ENCODE data around the gene BACE1. TPM values are rescaled to one million over a fixed set of nuclear protein-coding genes. Genes with fewer than 3 reads are reported as not detected.
A peak's percentile ranks its signal among the peaks of the same experiment; 100 is the strongest.

The BACE1 gene
- total and polyA plus RNA-seq, 2 of the 13 experiments (the other 11 are each of a cell fraction or from before 2014, with no cell fraction given), result 7.5 to 17.9 TPM

DNA sequence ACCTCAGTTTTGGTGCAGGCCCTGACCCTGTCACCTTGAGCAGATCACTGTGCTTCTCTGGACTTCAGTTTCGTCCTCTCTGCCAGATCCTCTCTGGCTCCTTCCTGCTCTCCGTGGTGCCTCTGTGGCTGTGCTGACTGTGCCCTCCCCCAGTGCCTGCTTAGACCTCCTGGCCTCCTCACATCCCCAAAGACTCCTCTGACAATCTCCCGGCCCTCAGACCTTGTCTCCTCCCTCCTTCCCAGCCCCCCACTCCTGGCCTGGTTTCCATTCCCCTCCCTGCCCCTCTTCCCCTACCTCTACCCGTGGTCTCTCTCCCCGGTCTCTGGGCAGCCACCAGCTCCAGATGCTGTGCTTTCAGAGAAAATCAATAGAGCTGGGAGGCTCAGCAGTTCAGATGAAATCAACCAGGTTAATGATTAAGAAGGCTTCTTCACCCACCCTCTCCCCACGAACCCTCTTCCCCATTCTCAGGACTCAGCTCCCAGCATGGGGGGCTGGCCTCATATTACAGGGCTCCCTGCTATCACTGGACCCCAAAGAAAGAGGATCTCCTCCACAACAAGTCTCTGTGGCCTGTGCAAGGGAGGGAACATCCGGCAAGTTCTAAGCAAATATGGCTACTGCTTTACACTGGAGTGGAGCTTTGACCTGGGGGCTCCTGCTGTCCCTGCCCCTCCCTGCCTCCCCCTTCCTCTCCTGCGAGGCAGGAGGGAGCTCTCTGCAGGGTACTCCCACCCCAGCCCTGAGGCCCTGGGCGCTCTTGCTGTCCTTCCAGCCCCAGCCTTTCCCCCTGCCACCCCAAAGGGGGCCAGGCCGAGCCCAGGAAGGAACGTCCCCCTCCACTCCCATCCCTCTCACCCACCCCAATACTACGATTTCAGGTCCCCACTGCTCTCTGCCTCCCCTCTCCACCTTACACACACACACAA lies 16.4 kb downstream of the BACE1 start (continued):
- TF ChIP-seq SMYD3 (CRISPR knock-in tag; IDR thresholded peaks at IDR 0.05) (no peak), ZNF777 (CRISPR knock-in tag; IDR thresholded peaks at IDR 0.05) (no peak), ZNF607 (CRISPR knock-in tag; IDR thresholded peaks at IDR 0.05; ENCODE audit: borderline replicate concordance) (no peak), ZNF672 (CRISPR knock-in tag; IDR thresholded peaks at IDR 0.05) (no peak), SIX1 (CRISPR knock-in tag; IDR thresholded peaks at IDR 0.05; ENCODE audit: borderline replicate concordance) (no peak; the same call in 1 of the 2 replicates), ZNF160 (CRISPR knock-in tag; IDR thresholded peaks at IDR 0.05) (peak; percentile 34; the same call in 1 of the 2 replicates), ARNTL (CRISPR knock-in tag; IDR thresholded peaks at IDR 0.05) (no peak), ZNF101 (CRISPR knock-in tag; IDR thresholded peaks at IDR 0.05; ENCODE audit: borderline replicate concordance, low read depth) (no peak), KLF11 (CRISPR knock-in tag; IDR thresholded peaks at IDR 0.05) (no peak), XBP1 (CRISPR knock-in tag; IDR thresholded peaks at IDR 0.05) (no peak), ZNF33B (CRISPR knock-in tag; IDR thresholded peaks at IDR 0.05) (no peak), RORA (CRISPR knock-in tag; IDR thresholded peaks at IDR 0.05) (no peak), REPIN1 (CRISPR knock-in tag; IDR thresholded peaks at IDR 0.05; ENCODE audit: borderline replicate concordance, low read depth) (no peak), GLI4 (CRISPR knock-in tag; IDR thresholded peaks at IDR 0.05; ENCODE audit: borderline replicate concordance) (no peak), SMAD3 (CRISPR knock-in tag; IDR thresholded peaks at IDR 0.05) (no peak), MLLT10 (CRISPR knock-in tag; IDR thresholded peaks at IDR 0.05) (no peak), HMGXB3 (CRISPR knock-in tag; IDR thresholded peaks at IDR 0.05; ENCODE audit: borderline replicate concordance) (no peak)
- TF ChIP-seq, protein P1, sequence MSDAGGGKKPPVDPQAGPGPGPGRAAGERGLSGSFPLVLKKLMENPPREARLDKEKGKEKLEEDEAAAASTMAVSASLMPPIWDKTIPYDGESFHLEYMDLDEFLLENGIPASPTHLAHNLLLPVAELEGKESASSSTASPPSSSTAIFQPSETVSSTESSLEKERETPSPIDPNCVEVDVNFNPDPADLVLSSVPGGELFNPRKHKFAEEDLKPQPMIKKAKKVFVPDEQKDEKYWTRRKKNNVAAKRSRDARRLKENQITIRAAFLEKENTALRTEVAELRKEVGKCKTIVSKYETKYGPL (CRISPR knock-in tag; IDR thresholded peaks at IDR 0.05), result no peak
- TF ChIP-seq, protein P2, sequence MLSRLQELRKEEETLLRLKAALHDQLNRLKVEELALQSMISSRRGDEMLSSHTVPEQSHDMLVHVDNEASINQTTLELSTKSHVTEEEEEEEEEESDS (CRISPR knock-in tag; IDR thresholded peaks at IDR 0.05; ENCODE audit: borderline replicate concordance), result no peak
- TF ChIP-seq, protein P3, sequence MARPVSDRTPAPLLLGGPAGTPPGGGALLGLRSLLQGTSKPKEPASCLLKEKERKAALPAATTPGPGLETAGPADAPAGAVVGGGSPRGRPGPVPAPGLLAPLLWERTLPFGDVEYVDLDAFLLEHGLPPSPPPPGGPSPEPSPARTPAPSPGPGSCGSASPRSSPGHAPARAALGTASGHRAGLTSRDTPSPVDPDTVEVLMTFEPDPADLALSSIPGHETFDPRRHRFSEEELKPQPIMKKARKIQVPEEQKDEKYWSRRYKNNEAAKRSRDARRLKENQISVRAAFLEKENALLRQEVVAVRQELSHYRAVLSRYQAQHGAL (CRISPR knock-in tag; IDR thresholded peaks at IDR 0.05; ENCODE audit: not compliant biosample characterization), result no peak
- TF ChIP-seq, protein P4, sequence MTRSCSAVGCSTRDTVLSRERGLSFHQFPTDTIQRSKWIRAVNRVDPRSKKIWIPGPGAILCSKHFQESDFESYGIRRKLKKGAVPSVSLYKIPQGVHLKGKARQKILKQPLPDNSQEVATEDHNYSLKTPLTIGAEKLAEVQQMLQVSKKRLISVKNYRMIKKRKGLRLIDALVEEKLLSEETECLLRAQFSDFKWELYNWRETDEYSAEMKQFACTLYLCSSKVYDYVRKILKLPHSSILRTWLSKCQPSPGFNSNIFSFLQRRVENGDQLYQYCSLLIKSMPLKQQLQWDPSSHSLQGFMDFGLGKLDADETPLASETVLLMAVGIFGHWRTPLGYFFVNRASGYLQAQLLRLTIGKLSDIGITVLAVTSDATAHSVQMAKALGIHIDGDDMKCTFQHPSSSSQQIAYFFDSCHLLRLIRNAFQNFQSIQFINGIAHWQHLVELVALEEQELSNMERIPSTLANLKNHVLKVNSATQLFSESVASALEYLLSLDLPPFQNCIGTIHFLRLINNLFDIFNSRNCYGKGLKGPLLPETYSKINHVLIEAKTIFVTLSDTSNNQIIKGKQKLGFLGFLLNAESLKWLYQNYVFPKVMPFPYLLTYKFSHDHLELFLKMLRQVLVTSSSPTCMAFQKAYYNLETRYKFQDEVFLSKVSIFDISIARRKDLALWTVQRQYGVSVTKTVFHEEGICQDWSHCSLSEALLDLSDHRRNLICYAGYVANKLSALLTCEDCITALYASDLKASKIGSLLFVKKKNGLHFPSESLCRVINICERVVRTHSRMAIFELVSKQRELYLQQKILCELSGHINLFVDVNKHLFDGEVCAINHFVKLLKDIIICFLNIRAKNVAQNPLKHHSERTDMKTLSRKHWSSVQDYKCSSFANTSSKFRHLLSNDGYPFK (CRISPR knock-in tag; IDR thresholded peaks at IDR 0.05; ENCODE audit: borderline replicate concordance), result no peak
